Measurements from ENCODE around the gene VEPH1.

Gene VEPH1

GRCh38 chr3:157499342-157499963 is 3.8 kb downstream of the VEPH1 start:
- DNase-seq (ENCODE audit: low read depth, low spot score): peak; percentile 22
- TF ChIP-seq, protein P1, sequence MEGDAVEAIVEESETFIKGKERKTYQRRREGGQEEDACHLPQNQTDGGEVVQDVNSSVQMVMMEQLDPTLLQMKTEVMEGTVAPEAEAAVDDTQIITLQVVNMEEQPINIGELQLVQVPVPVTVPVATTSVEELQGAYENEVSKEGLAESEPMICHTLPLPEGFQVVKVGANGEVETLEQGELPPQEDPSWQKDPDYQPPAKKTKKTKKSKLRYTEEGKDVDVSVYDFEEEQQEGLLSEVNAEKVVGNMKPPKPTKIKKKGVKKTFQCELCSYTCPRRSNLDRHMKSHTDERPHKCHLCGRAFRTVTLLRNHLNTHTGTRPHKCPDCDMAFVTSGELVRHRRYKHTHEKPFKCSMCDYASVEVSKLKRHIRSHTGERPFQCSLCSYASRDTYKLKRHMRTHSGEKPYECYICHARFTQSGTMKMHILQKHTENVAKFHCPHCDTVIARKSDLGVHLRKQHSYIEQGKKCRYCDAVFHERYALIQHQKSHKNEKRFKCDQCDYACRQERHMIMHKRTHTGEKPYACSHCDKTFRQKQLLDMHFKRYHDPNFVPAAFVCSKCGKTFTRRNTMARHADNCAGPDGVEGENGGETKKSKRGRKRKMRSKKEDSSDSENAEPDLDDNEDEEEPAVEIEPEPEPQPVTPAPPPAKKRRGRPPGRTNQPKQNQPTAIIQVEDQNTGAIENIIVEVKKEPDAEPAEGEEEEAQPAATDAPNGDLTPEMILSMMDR (IDR thresholded peaks at IDR 0.05; ENCODE audit: low read depth, low read length): no peak
- in situ Hi-C loops (cut with HindIII; ENCODE audit: low sequenced_read_pairs): no loop called here
- peak overlapping the region; percentile 34 for H3K4me3 ChIP-seq (ENCODE audit: low read depth, low read length)

DNA sequence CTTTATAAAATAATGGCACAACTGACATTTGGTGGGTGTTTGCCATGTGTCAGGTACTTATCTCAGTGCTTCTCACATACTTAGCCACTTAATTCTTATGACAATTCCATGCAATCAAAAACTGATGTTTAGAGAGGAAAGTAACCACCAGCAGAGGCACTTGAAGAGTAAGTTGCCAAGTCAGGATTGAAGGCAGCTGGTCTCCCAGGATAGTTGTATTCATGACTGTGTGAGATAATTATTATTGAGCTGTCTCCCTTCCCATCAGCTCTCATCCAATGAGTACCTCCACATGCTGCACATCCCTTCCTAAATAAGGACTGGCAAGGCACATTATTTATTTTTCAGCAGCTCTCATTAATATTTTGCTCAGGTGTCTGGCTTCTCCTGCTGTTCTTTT is 4.8 kb downstream of the VEPH1 start:
- H3K4me3 ChIP-seq (ENCODE audit: low read depth, low read length): no peak overlapping the region
- in situ Hi-C loops (cut with HindIII; ENCODE audit: low sequenced_read_pairs): no loop called here
- TF ChIP-seq, protein P1 (IDR thresholded peaks at IDR 0.05; ENCODE audit: low read depth, low read length): no peak
- no peak for DNase-seq (ENCODE audit: low read depth, low spot score)

DNA sequence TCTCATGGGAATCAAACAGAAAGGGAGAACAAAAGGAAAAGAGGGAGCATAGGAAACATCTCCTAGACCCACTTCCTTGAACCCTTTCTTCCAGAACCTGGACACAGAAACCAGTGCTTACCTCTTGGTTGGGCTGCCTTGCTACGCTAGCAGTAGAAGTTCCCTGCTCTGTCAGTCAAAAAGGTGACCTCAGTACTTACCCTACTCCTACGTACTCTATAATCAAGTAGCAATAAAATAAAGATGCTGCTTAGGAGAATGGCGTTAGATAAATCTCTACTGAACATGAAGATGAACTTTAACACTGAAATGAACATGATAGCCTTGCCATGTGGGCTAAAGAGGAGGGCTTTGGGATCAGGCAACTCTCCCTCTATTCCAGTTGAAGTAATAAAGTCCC is 7.4 kb downstream of the VEPH1 start:
- in situ Hi-C loops (cut with HindIII; ENCODE audit: low sequenced_read_pairs): no loop called here
- TF ChIP-seq, protein P1 (IDR thresholded peaks at IDR 0.05; ENCODE audit: low read depth, low read length): no peak
- no peak for DNase-seq (ENCODE audit: low read depth, low spot score)
- no peak overlapping the region for H3K4me3 ChIP-seq (ENCODE audit: low read depth, low read length)

- DNase-seq (ENCODE audit: low read depth, low spot score): peak; percentile 38
- TF ChIP-seq, protein P1 (IDR thresholded peaks at IDR 0.05; ENCODE audit: low read depth, low read length): no peak
- no peak overlapping the region for H3K4me3 ChIP-seq (ENCODE audit: low read depth, low read length)
- in situ Hi-C loops (cut with HindIII; ENCODE audit: low sequenced_read_pairs): no loop called here
Measured at GRCh38 chr3:157494581-157495281, 8.5 kb downstream of the VEPH1 start.

- TF ChIP-seq, protein P1 (IDR thresholded peaks at IDR 0.05; ENCODE audit: low read depth, low read length): peak; percentile 57
- H3K4me3 ChIP-seq (ENCODE audit: low read depth, low read length): no peak overlapping the region
- in situ Hi-C loops (cut with HindIII; ENCODE audit: low sequenced_read_pairs): no loop called here
- peak; percentile 71 for DNase-seq (ENCODE audit: low read depth, low spot score)
Measured at GRCh38 chr3:157493627-157494550, 9.3 kb downstream of the VEPH1 start.

DNA sequence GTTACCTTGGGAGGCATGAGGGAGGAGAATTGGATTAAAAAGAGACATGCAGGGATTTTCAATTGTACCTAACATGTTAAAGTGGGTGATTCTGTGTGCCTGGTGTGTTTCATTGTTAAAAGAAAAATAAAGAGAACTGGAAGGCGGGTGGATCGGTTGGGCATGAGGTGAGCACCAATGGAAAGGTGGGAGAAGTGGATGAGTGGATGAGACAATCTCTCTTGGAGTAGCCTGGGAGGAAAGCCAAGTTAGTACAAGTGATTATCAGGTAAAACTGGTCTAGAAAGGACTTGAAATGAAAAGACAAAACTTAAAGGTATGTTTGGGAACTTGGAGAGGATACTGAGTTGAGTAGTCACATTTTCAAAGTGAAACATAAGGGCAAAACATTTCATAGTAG is 12.1 kb downstream of the VEPH1 start:
- no peak for DNase-seq (ENCODE audit: low read depth, low spot score)
- no peak overlapping the region for H3K4me3 ChIP-seq (ENCODE audit: low read depth, low read length)
- in situ Hi-C loops (cut with HindIII; ENCODE audit: low sequenced_read_pairs): no loop called here
- TF ChIP-seq, protein P1 (IDR thresholded peaks at IDR 0.05; ENCODE audit: low read depth, low read length): no peak

Data from astrocyte of the spinal cord (primary cell).